Testis (tissue), 3 donors: ENCODE data around the gene ATG2A. TPM values are rescaled to one million over a fixed set of nuclear protein-coding genes. Genes with fewer than 3 reads are reported as not detected.

Source experiments
- DNase-seq: peaks from one replicate; pipeline ENCODE4 v3.0.0-alpha.2; 2019
- H3K27ac ChIP-seq, 2 donors: fragments of 200-600 bp; sonication (generic); one replicate each; pipeline ENCODE4 v1.5.1; 2019
- H3K27me3 ChIP-seq: fragments of 200-600 bp; sonication (generic); one replicate; pipeline ENCODE4 v1.5.1; 2019
- H3K36me3 ChIP-seq: fragments of 200-600 bp; sonication (generic); one replicate; pipeline ENCODE4 v1.5.1; 2017; ENCODE audit warnings: low read depth; ENCODE audit errors: missing control alignments
- H3K4me1 ChIP-seq: fragments of 200-600 bp; sonication (generic); one replicate; pipeline ENCODE4 v1.5.1; 2019
- H3K4me3 ChIP-seq, 2 donors: fragments of 200-600 bp; sonication (generic); one replicate each; pipeline ENCODE4 v1.5.1; 2017 to 2019
- H3K9me3 ChIP-seq: fragments of 200-600 bp; sonication (generic); one replicate; pipeline ENCODE4 v1.5.1; 2017
- POLR2A ChIP-seq: fragments of 450-650 bp; IDR thresholded peaks from one replicate; pipeline ENCODE4 v1.6.1; 2017; ENCODE audit warnings: antibody characterized with exemption, mild to moderate bottlenecking, moderate library complexity
- WGBS, 2 donors: methylation state at CpG; one replicate each; pipeline ENCODE4 v1.1.5; 2018; 5-methylcytosine and 5-hydroxymethylcytosine counted together
- intact Hi-C: fragments of 100-400 bp; cut with DNase I; formaldehyde crosslinking; loops from one replicate; pipeline ENCODE4 v1.15.1; 2023; ENCODE audit warnings: low total_unique reads
- polyA plus RNA-seq: library from polyadenylated mRNA; stranded (reverse); fragments of 350-450 nt; fragmentation: Illumina TruSeq; extraction: RNeasy Lipid Tissue Mini Kit (QIAGEN cat#74804); gene quantifications from one replicate; pipeline ENCODE4 v1.2.3, GENCODE V29; 2014; ENCODE audit warnings: low read depth, low replicate concordance; ENCODE audit not compliant: insufficient read depth
- total RNA-seq, 2 donors: library from RNA; depleted of rRNA; stranded (reverse); fragments of >200 nt; gene quantifications; one replicate each; pipeline ENCODE4 v1.2.3, GENCODE V29; 2016
- TF ChIP-seq, protein P1 (sequence below), 3 experiments: fragments of 450-650 bp in 2 of 3; fragments of 200-600 bp in 1 of 3; sonication (generic) in 1 of 3; IDR thresholded peaks; one replicate each; pipeline ENCODE4 v1.5.1; 2016 to 2019; ENCODE audit warnings: antibody characterized with exemption in 3 of 3, mild to moderate bottlenecking in 2 of 3, moderate library complexity in 1 of 3

Gene ATG2A
- total and polyA plus RNA-seq, 3 donors from 2014 or later, result 22.2 to 56.1 (median 51.1) TPM

- Histone ChIP-seq H3K27me3 (no peaks in the 10 kb centered on the region), H3K27ac (no peak overlapping the region), H3K36me3 (no peaks in the 10 kb centered on the region), H3K9me3 (no peaks in the 10 kb centered on the region), H3K4me3 (no peak overlapping the region), H3K4me1 (peaks cover 20% of the 10 kb centered on the region)
- intact Hi-C loops, result no loop called here
- TF ChIP-seq, protein P1, sequence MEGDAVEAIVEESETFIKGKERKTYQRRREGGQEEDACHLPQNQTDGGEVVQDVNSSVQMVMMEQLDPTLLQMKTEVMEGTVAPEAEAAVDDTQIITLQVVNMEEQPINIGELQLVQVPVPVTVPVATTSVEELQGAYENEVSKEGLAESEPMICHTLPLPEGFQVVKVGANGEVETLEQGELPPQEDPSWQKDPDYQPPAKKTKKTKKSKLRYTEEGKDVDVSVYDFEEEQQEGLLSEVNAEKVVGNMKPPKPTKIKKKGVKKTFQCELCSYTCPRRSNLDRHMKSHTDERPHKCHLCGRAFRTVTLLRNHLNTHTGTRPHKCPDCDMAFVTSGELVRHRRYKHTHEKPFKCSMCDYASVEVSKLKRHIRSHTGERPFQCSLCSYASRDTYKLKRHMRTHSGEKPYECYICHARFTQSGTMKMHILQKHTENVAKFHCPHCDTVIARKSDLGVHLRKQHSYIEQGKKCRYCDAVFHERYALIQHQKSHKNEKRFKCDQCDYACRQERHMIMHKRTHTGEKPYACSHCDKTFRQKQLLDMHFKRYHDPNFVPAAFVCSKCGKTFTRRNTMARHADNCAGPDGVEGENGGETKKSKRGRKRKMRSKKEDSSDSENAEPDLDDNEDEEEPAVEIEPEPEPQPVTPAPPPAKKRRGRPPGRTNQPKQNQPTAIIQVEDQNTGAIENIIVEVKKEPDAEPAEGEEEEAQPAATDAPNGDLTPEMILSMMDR (IDR thresholded peaks at IDR 0.05), result no peak
- TF ChIP-seq POLR2A, result no peak
- 95 to 100% methylated on average over 2 to 11 of the region's 11 CpGs for WGBS, 2 donors
- no peak for DNase-seq
These were observed 6.2 kb upstream of the ATG2A start for GRCh38 chr11:64923151-64923661.

GRCh38 chr11:64921384-64921783 is 4.4 kb upstream of the ATG2A start:
- intact Hi-C loops, result no loop called here
- Histone ChIP-seq H3K27ac (no peak overlapping the region), H3K4me1 (peaks cover 25% of the 10 kb centered on the region), H3K27me3 (no peaks in the 10 kb centered on the region), H3K4me3 (no peak overlapping the region), H3K36me3 (no peaks in the 10 kb centered on the region), H3K9me3 (no peaks in the 10 kb centered on the region)
- WGBS, 2 donors, result 56 to 92% methylated on average over 2 to 3 of the region's 3 CpGs
- no peak for DNase-seq
- no peak for TF ChIP-seq POLR2A
- TF ChIP-seq, protein P1 (IDR thresholded peaks at IDR 0.05), result no peak

DNA sequence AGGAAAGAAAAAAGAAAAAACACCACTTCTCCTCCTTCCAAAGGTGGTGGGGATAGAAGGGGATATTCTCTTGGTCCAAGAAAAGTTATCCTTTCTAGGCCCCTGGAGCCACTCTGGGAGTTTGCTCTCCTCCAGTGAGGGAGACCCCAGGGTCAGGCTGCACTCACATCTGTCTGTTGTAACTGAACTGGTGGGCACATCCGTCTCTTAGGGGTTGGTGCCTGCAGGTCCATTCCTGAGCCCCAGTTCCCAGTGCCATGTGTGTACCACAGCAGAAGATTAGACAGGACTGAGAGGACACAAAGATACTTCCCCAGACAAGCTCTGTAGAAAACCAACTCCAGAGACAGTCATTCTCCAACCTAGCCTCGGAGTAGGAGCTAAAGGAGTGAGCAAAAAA is 3.1 kb upstream of the ATG2A start:
- no peak overlapping the region for H3K27ac ChIP-seq
- DNase-seq, result no peak
- no peak overlapping the region for H3K4me3 ChIP-seq
- intact Hi-C loops, result no loop called here
- no peaks in the 10 kb centered on the region for H3K9me3 ChIP-seq
- WGBS, 2 donors, result 52 to 87% methylated on average over 2 of the region's 2 CpGs
- no peak for TF ChIP-seq POLR2A
- TF ChIP-seq, protein P1 (IDR thresholded peaks at IDR 0.05), result no peak
- no peaks in the 10 kb centered on the region for H3K36me3 ChIP-seq
- H3K4me1 ChIP-seq, result peaks cover 30% of the 10 kb centered on the region
- no peaks in the 10 kb centered on the region for H3K27me3 ChIP-seq

DNA sequence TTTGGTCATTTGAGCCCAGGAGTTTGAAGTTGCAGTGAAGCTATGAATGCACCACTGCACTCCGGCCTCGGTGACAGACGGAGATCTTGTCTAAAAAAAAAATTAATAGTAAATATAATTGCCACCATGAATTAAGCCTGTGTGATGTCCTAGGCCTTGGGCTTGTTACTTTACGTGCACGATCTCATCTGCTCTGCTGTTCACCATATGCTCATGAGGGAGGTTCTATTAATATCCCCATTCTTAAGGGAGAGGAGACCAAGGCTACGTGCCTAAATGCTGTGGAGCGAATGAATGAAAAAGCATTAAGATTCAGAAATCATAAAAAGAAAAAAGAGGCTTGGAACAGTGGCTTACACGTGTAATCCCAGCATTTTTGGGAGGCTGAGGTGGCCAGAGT is 2.6 kb upstream of the ATG2A start:
- TF ChIP-seq, protein P1 (IDR thresholded peaks at IDR 0.05), result no peak
- no peak for TF ChIP-seq POLR2A
- 87% methylated on average over 8 of the region's 8 CpGs for WGBS, 2 donors

GRCh38 chr11:64918017-64918416 is 1.0 kb upstream of the ATG2A start:
- Histone ChIP-seq H3K36me3 (no peaks in the 10 kb centered on the region), H3K27me3 (no peaks in the 10 kb centered on the region), H3K9me3 (no peaks in the 10 kb centered on the region), H3K4me3 (peak overlapping the region; percentile 44 to 89), H3K4me1 (peaks cover 19% of the 10 kb centered on the region), H3K27ac (peak overlapping the region; percentile 28 to 88)
- peak; percentile 54 for DNase-seq
- intact Hi-C loops, result no loop called here
- TF ChIP-seq POLR2A, result no peak
- TF ChIP-seq, protein P1 (IDR thresholded peaks at IDR 0.05), result peak in 1 of 3 experiments; percentile 5
- 22 to 32% methylated on average over 4 of the region's 4 CpGs for WGBS, 2 donors

More for the DNA sequence above, 2.6 kb upstream of the ATG2A start:
- H3K4me3 ChIP-seq, result no peak overlapping the region
- no peaks in the 10 kb centered on the region for H3K36me3 ChIP-seq
- no peaks in the 10 kb centered on the region for H3K27me3 ChIP-seq
- H3K4me1 ChIP-seq, result peaks cover 27% of the 10 kb centered on the region
- no peaks in the 10 kb centered on the region for H3K9me3 ChIP-seq
- DNase-seq, result no peak
- intact Hi-C loops, result no loop called here
- no peak overlapping the region for H3K27ac ChIP-seq
